ENCODE results near the gene KRT72.

DNA sequence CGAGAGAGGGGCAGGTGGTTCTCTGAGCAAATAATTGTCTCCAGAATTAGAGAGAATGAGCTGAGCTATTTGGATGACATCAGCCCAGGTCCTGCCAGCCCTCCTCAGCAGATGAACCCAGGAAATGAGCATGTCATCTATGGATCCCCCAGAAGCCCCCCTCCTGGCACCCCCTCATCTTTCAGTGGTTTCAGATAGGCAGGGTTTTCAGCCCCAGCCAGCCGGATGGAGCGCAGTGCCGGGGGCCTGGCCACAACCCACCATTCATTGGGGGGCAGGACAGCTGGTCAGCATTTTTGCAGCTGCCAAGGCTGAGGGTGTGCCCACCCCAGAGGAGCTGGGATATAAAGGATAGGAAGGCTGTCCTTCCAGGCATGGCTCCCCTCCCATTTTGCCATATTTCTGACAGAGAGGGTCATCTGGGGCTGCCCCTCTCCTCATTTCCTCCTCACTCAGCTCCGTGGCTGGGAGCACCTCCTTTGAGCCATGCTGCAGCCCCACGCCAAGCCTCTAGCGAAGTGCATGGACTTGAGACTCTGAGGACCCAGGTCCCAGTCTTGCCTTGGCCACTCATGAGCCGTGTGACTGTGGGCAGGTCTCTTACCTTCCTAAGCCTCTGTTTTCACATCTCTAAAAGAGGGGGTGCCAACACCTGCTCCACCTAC is 42.4 kb downstream of the KRT72 start:
- TF ChIP-seq, protein P1, sequence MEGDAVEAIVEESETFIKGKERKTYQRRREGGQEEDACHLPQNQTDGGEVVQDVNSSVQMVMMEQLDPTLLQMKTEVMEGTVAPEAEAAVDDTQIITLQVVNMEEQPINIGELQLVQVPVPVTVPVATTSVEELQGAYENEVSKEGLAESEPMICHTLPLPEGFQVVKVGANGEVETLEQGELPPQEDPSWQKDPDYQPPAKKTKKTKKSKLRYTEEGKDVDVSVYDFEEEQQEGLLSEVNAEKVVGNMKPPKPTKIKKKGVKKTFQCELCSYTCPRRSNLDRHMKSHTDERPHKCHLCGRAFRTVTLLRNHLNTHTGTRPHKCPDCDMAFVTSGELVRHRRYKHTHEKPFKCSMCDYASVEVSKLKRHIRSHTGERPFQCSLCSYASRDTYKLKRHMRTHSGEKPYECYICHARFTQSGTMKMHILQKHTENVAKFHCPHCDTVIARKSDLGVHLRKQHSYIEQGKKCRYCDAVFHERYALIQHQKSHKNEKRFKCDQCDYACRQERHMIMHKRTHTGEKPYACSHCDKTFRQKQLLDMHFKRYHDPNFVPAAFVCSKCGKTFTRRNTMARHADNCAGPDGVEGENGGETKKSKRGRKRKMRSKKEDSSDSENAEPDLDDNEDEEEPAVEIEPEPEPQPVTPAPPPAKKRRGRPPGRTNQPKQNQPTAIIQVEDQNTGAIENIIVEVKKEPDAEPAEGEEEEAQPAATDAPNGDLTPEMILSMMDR (conservative IDR thresholded peaks at IDR 0.05; ENCODE audit: low read depth in 2 of 2): no peak
- TF ChIP-seq, protein P2, sequence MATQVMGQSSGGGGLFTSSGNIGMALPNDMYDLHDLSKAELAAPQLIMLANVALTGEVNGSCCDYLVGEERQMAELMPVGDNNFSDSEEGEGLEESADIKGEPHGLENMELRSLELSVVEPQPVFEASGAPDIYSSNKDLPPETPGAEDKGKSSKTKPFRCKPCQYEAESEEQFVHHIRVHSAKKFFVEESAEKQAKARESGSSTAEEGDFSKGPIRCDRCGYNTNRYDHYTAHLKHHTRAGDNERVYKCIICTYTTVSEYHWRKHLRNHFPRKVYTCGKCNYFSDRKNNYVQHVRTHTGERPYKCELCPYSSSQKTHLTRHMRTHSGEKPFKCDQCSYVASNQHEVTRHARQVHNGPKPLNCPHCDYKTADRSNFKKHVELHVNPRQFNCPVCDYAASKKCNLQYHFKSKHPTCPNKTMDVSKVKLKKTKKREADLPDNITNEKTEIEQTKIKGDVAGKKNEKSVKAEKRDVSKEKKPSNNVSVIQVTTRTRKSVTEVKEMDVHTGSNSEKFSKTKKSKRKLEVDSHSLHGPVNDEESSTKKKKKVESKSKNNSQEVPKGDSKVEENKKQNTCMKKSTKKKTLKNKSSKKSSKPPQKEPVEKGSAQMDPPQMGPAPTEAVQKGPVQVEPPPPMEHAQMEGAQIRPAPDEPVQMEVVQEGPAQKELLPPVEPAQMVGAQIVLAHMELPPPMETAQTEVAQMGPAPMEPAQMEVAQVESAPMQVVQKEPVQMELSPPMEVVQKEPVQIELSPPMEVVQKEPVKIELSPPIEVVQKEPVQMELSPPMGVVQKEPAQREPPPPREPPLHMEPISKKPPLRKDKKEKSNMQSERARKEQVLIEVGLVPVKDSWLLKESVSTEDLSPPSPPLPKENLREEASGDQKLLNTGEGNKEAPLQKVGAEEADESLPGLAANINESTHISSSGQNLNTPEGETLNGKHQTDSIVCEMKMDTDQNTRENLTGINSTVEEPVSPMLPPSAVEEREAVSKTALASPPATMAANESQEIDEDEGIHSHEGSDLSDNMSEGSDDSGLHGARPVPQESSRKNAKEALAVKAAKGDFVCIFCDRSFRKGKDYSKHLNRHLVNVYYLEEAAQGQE (IDR thresholded peaks at IDR 0.05; ENCODE audit: unreplicated experiment): no peak
- TF ChIP-seq EZH2phosphoT487 (IDR thresholded peaks at IDR 0.05; ENCODE audit: unreplicated experiment) (no peak), POLR2AphosphoS5 (IDR thresholded peaks at IDR 0.05; ENCODE audit: low read depth) (no peak), EZH2 (IDR thresholded peaks at IDR 0.05; ENCODE audit: low read depth, unreplicated experiment) (no peak), CREB1 (CRISPR knock-in tag; IDR thresholded peaks at IDR 0.05; ENCODE audit: low read depth) (no peak)

Measured in GM23338 (cell line).